Superior temporal gyrus (tissue), 1 donor: Measurements from ENCODE around the gene ACO1.
"Not testable (repeated sequence)": the region's sequence is repeated elsewhere in the genome, so short reads cannot be mapped to it uniquely, and the experiment has no call there.

Experiments used
- DNase-seq: peaks from one replicate; pipeline ENCODE4 v3.0.0-alpha.2; 2016; ENCODE audit errors: extremely low spot score

The ACO1 gene

DNA sequence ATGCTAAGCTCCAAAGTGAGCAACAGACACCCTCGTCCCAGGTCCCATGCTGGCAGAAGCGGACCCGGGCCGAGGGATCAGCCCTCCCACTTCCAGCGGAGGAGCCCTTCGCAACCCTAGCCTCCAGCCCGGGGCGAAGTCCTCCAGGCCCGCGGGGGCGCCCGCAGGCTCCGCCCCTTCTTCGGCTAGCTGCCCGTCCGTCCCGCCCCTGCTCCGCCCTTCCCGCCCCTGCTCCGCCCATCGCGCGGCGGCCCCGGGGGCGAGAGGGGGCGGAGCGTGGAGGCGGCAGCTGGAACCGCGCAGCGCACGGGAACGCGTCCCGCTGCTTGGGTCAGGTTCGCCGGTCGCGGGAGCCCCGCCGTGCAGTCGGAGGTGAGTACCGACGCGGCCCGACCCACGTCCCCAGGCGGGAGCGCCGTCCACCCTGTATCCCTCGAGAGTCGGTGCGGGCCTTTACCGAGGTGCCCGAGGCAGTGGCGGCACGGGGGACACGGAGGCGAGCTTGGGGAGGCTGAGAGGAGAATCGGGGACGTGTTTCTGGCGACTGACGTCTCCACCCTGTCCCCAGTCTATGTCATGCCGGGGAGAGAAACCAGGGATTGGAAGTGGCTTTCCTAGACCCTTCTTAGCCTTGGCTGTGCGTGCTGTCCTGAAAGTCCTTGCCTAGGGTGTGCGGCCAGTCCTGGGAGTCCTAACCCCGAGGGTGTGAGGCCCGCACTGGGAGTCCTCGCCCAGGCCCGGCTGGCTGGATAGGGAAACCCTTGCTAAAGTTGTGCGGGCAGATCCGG lies at the start of gene ACO1:
ACO1 (plus strand) TSS at position 280 of the 788 bp plus-strand sequence. CDS start 20,864 bp downstream, outside the sequence.
- DNase-seq = peak; percentile 82

- DNase-seq = no peak
Measured at GRCh38 chr9:32334916-32335895, 49.2 kb upstream of the ACO1 start.

GRCh38 chr9:32339424-32339823 lies 45.0 kb upstream of the ACO1 start:
- no peak for DNase-seq

DNA sequence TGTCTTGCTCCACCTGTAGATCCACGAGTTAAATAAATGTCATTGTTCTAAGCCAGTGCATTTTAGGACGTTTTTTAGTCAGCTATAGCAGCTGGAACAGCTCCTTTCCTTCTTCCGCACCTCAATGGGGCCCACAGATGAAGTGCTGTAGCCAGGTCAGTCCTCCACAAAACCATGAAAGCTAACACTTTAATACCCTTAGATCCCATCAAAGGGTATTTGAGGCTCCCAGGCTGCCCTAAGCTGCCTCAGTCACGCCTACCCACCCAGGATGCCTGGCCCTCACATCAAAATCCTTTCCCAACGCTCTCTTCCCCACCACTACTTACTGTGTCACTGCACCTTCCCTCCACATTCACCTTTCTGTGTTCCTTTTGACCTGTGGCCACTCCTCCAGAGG lies 44.1 kb upstream of the ACO1 start:
- no peak for DNase-seq

- DNase-seq = no peak
Measured at GRCh38 chr9:32344551-32345182, 39.8 kb upstream of the ACO1 start.

DNA sequence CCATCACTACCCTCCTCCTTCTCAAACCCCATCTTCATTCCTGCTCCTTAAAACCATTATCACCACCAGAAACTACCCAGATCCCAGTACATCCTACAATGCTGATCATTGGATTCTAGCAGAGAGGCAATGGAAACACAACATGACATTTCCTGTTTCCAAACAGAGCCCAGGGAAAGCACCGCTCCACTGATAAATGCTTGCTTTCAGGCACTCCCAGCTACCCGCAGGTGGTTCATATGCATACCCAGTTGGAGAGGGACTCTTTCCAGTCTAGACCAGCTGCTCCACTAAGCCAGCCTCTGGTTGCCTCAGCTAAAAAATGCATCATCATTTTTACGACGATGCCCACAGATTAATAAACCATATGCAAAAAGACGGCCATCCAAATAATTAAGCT lies 39.2 kb upstream of the ACO1 start:
- no peak for DNase-seq

DNA sequence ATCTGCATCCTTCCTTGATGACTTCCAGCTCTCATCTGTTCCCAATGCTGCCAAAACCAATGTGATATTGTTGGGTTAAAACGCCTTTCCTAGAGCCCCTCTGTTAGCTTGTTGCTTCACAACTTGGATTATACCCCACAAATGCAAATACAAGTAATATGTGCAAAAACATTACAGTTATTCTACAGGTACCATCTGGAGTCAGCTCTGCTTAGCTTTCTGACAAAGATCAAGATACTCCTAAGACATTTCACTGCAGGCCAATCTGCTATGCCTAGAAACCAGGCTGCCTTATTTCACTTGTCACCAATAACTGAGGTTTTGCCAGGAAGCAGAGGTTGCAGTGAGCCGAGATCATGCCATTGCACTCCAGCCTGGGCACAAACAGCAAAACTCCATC lies 36.9 kb upstream of the ACO1 start:
- no peak for DNase-seq

GRCh38 chr9:32348106-32348695 lies 36.2 kb upstream of the ACO1 start:
- DNase-seq = no peak

DNA sequence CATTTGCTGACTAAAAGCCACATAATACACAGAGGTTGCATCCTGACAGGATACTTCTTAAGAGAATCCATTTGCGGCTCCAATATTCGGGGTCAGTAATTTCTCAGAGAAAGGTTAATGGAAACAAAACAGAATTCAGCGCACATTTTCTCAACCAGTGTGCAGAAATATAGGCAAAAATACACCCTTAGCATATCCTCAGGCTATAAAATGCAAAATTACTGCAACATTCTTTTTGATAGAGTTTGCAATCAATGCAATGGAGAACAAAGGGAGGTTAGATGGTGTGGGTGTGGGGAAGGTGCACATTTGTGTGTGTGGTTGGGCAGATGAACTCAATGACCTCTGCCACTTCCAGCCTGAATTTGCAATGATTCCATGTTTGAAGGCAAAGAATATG lies 35.4 kb upstream of the ACO1 start:
- DNase-seq = no peak

DNA sequence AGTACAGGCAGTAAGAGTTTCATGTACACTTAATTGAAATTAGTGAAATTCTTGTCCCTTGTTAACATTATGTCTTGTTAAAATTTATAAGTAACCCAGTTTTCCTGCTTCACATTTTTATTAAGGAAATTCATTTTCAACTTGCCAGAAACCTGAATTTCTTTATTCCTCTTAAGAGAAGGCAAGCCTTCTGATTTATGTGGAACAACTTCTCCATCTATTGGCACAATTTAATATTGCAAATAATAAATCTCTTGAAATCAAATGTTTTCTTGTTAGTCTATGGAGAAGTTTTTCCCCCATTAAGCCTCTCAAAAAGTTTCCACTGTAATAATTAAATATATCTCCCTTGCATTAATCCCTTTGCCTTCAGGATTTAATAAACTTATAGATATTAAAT lies 33.8 kb upstream of the ACO1 start:
- peak; percentile 78 for DNase-seq

- DNase-seq = no peak
Measured at GRCh38 chr9:32351845-32352244, 32.6 kb upstream of the ACO1 start.

DNA sequence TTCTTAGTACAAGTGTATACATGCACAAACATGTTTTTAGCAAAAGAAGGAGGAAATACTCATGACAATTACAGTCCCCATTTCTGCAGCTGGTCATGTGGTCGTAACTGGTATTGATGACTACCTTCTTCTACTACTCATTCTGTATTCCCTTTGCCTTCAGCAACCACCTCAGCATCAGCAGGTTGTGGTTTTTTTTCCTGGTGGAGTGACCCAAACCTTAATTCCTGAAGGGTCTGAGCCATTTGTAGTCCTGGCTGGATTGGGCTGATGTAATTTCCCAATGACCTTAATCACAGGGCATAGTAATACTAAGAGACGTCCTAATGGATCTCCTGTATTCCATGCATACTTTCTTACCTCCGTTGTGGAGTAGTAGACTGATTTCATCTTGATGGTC lies 31.0 kb upstream of the ACO1 start:
- not testable (repeated sequence) for DNase-seq

DNA sequence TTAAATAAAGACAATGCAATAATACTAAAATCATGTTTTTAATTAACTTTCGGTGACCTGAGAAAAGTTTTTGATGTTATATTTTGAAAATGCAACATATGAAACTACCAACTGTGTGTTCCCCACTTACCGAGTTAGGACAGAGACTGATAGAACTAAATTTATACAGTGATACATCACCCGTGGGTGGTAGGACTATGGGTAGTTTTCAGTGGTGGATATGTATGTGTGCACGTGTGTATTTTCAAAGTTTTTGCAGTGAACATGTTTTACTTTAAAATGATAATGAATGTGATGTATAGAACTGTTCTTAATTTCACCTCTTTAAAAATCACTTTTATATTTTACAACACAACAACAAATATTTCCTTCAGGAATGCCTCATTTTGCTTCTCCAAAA lies 25.0 kb upstream of the ACO1 start:
- DNase-seq = no peak

DNA sequence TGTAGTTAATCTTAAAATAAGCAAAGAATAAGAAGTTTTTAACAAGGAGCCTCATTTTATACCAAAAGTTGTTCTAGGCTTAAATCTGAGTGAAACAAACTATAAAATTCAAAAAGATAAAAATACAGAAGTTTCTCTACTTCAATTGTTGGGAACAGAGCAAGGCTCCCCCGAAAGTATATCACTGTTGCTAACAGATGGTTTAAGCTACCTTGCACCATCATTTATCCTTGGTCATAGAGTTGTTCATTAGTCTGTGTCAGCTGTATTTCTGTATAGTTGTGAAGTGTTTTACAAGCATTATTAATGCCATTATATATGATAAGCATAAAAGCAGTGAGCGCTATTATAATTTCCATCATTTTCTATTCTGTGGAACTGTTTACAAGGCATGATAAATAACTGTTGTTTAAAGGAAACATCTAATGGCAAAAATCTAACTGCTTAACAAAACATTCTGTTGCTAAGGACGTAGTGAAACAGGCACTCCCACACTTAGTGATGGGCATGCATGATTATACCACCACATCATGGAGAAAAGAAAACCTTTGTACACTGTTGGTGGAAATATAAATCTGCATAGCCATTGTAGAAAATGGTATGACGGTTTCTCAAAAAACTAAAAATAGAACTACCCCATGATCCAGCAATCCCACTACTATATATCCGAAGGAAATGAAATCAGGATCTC lies 23.3 kb upstream of the ACO1 start:
- DNase-seq = no peak

GRCh38 chr9:32371279-32371678 lies 13.2 kb upstream of the ACO1 start:
- no peak for DNase-seq

DNA sequence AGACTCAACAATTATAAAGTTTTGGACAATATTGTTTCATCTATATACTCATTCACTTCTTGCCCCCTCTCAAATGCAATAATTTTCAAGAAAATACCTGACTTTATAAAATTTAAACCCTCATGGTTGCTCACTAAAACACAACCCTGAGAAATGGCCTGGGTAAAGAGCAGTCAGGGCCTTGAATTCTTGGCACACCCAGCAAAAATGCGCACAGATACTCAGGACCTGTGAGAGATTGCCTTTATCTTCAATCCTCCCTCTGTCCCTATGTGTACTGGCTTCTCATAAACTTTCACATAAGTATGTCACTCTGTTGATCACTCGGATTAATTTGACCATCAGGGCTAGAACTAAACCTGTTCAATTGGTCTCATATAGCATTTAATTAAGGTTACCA lies 12.8 kb upstream of the ACO1 start:
- DNase-seq = no peak

GRCh38 chr9:32376285-32376684 lies 8.2 kb upstream of the ACO1 start:
- DNase-seq = no peak

DNA sequence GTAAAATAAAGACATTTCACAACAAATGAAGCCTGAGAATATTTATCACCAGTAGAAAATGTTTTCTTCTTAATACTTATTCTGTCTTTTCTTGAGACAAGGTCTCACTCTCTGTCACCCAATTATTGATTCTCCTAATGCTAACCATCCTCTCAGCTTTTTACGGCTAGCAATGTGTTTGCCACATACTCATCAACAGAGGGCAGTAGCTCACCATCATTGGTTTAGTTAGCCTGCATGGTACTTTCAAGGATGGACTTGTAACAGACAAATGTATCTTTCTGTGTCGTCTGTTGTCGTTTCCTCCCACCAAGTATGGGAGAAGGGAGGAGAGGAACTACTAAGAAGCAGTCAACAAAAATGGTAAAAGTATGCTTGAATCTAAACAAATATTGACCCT lies 5.9 kb upstream of the ACO1 start:
- DNase-seq = peak; percentile 90

GRCh38 chr9:32378993-32379729 lies 5.3 kb upstream of the ACO1 start:
- DNase-seq = peak; percentile 95

GRCh38 chr9:32380944-32381343 lies 3.5 kb upstream of the ACO1 start:
- DNase-seq = no peak
